GM23338 (cell line): ENCODE results near the gene MAPK13. TPM values are rescaled to one million over a fixed set of nuclear protein-coding genes. Genes with fewer than 3 reads are reported as not detected.

Experiments used
- ATAC-seq: fragments of 200-7000 bp; cut with Tn5 transposase; 3 replicates; pipeline ENCODE4 v1.9.1; 2020
- DNase-seq: peaks from one replicate; pipeline ENCODE4 v3.0.0-alpha.2; 2015; ENCODE audit warnings: low spot score
- H2AFZ ChIP-seq: fragments of 200-600 bp; sonication (generic); 2 replicates; pipeline ENCODE4 v1.8.0; 2016; ENCODE audit warnings: antibody characterized with exemption, mild to moderate bottlenecking, moderate library complexity
- H3F3A ChIP-seq: fragments of 200-600 bp; sonication (generic); replicated peaks from 2 replicates; pipeline ENCODE4 v1.8.0; 2017; ENCODE audit warnings: antibody characterized with exemption, mixed run types, low read depth
- H3K27ac ChIP-seq: fragments of 200-600 bp; sonication (generic); 2 replicates; pipeline ENCODE4 v1.6.1; 2016; ENCODE audit warnings: low read depth
- H3K27me3 ChIP-seq: fragments of 200-600 bp; sonication (generic); 2 replicates; pipeline ENCODE4 v1.8.0; 2016; ENCODE audit warnings: mild to moderate bottlenecking, mixed run types, moderate library complexity; ENCODE audit not compliant: insufficient read depth
- H3K36me3 ChIP-seq: fragments of 200-600 bp; sonication (generic); 2 replicates; pipeline ENCODE4 v1.8.0; 2016; ENCODE audit warnings: mild to moderate bottlenecking; ENCODE audit not compliant: insufficient read depth
- H3K4me1 ChIP-seq: fragments of 200-600 bp; sonication (generic); 2 replicates; pipeline ENCODE4 v1.8.0; 2016; ENCODE audit warnings: mild to moderate bottlenecking, moderate library complexity; ENCODE audit not compliant: insufficient read depth
- H3K4me2 ChIP-seq: fragments of 200-600 bp; sonication (generic); 2 replicates; pipeline ENCODE4 v1.7.1; 2017; ENCODE audit warnings: mixed run types
- H3K4me3 ChIP-seq: fragments of 200-600 bp; sonication (generic); 2 replicates; pipeline ENCODE4 v1.6.1; 2016; ENCODE audit warnings: mixed run types
- H3K79me2 ChIP-seq: fragments of 200-600 bp; sonication (generic); replicated peaks from 2 replicates; pipeline ENCODE4 v1.8.0; 2017; ENCODE audit warnings: mild to moderate bottlenecking; ENCODE audit not compliant: insufficient read depth
- H3K9me2 ChIP-seq: fragments of 200-600 bp; sonication (generic); 2 replicates; pipeline ENCODE4 v1.8.0; 2017; ENCODE audit not compliant: insufficient read depth
- H4K20me1 ChIP-seq: fragments of 200-600 bp; sonication (generic); replicated peaks from 2 replicates; pipeline ENCODE4 v1.8.0; 2017; ENCODE audit warnings: mild to moderate bottlenecking; ENCODE audit not compliant: insufficient read depth
- H3K27ac Mint-ChIP-seq: 2 replicates; pipeline ENCODE4 v1.8.0; 2020; ENCODE audit warnings: inconsistent platforms, mild to moderate bottlenecking, moderate library complexity, mixed read lengths
- H3K27me3 Mint-ChIP-seq: 3 replicates; pipeline ENCODE4 v1.8.0; 2022; ENCODE audit warnings: low read depth, mild to moderate bottlenecking, moderate library complexity, mixed read lengths, inconsistent platforms; ENCODE audit not compliant: insufficient read depth, poor library complexity
- H3K36me3 Mint-ChIP-seq: 3 replicates; pipeline ENCODE4 v1.8.0; 2021; ENCODE audit warnings: low read depth, mild to moderate bottlenecking, inconsistent platforms, moderate library complexity, mixed read lengths
- H3K4me1 Mint-ChIP-seq: 3 replicates; pipeline ENCODE4 v1.8.0; 2020; ENCODE audit warnings: mild to moderate bottlenecking, inconsistent platforms, mixed read lengths
- H3K4me3 Mint-ChIP-seq: 3 replicates; pipeline ENCODE4 v1.8.0; 2021; ENCODE audit warnings: moderate library complexity, mild to moderate bottlenecking, inconsistent platforms, mixed read lengths
- H3K9me3 Mint-ChIP-seq: 3 replicates; pipeline ENCODE4 v1.8.0; 2020; ENCODE audit warnings: moderate library complexity, mild to moderate bottlenecking, inconsistent platforms, mixed read lengths
- ETS1 ChIP-seq: IDR thresholded peaks from 2 replicates; pipeline ENCODE4 v1.6.1; 2016; ENCODE audit warnings: antibody characterized with exemption
- EZH2phosphoT487 ChIP-seq: fragments of 200-600 bp; sonication (generic); IDR thresholded peaks from one replicate; pipeline ENCODE4 v1.8.1; 2018; ENCODE audit warnings: antibody characterized with exemption; ENCODE audit not compliant: unreplicated experiment
- NANOG ChIP-seq: IDR thresholded peaks from 2 replicates; pipeline ENCODE4 v1.6.1; 2016; ENCODE audit warnings: antibody characterized with exemption, borderline replicate concordance
- POLR2AphosphoS5 ChIP-seq: IDR thresholded peaks from 2 replicates; pipeline ENCODE4 v1.6.1; 2016; ENCODE audit warnings: antibody characterized with exemption, low read depth
- REST ChIP-seq: IDR thresholded peaks from one replicate; pipeline ENCODE4 v1.6.1; 2018; ENCODE audit warnings: antibody characterized with exemption; ENCODE audit not compliant: unreplicated experiment
- STAT1 ChIP-seq: IDR thresholded peaks from one replicate; pipeline ENCODE4 v1.6.1; 2016; ENCODE audit warnings: antibody characterized with exemption; ENCODE audit not compliant: unreplicated experiment
- ZNF331 ChIP-seq: fragments of 250-450 bp; sonication (Bioruptor Pico); IDR thresholded peaks from 2 replicates; pipeline ENCODE4 v1.5.0; 2020; ENCODE audit warnings: low read depth, mild to moderate bottlenecking, moderate library complexity
- ZNF462 ChIP-seq: fragments of 250-450 bp; sonication (Bioruptor Pico); IDR thresholded peaks from 2 replicates; pipeline ENCODE4 v1.5.0; 2020; ENCODE audit warnings: mild to moderate bottlenecking, moderate library complexity
- polyA plus RNA-seq: library from polyadenylated mRNA; unstranded; fragments of >200 nt; fragmentation: Nextera tagmentation; extraction: Ambion mirVana; gene quantifications from 2 replicates; pipeline ENCODE4 v1.2.1, GENCODE V29; 2016
- total RNA-seq: library from RNA; depleted of rRNA; stranded (reverse); fragments of >200 nt; shearing (Covaris generic); gene quantifications from 2 replicates; pipeline ENCODE4 v1.2.3, GENCODE V29; 2014

Gene MAPK13
- total and polyA plus RNA-seq, 2 experiments from 2014 or later = 6.3 to 12.3 TPM

- peaks cover 23% of the 10 kb centered on the region for H3K4me1 ChIP-seq
- Mint-ChIP-seq H3K36me3 (no peaks in the 10 kb centered on the region), H3K9me3 (peaks cover 2% of the 10 kb centered on the region; the same call in 1 of the 3 replicates), H3K4me1 (peaks cover 26% of the 10 kb centered on the region), H3K27ac (no peak overlapping the region), H3K27me3 (peaks cover 11% of the 10 kb centered on the region), H3K4me3 (no peak overlapping the region)
- H3K4me3 ChIP-seq = no peak overlapping the region
- no peaks in the 10 kb centered on the region for H3K79me2 ChIP-seq
- ATAC-seq (no peak), DNase-seq (no peak)
- H2AFZ ChIP-seq = no peak overlapping the region
- no peak overlapping the region for H3K27ac ChIP-seq
- H3K4me2 ChIP-seq = no peak overlapping the region
- H3K27me3 ChIP-seq = peaks cover 14% of the 10 kb centered on the region; the same call in 1 of the 2 replicates
- TF ChIP-seq NANOG (no peak), POLR2AphosphoS5 (no peak), EZH2phosphoT487 (no peak), STAT1 (no peak), ZNF462 (CRISPR knock-in tag) (no peak), ZNF331 (no peak)
- H3F3A ChIP-seq = no peaks in the 10 kb centered on the region
- H3K9me2 ChIP-seq = no peaks in the 10 kb centered on the region
- no peaks in the 10 kb centered on the region for H3K36me3 ChIP-seq
- H4K20me1 ChIP-seq = no peaks in the 10 kb centered on the region
These were observed 3.6 kb downstream of the MAPK13 start for GRCh38 chr6:36133912-36134311.

GRCh38 chr6:36135053-36135731, 4.9 kb downstream of the MAPK13 start:
- Mint-ChIP-seq H3K36me3 (no peaks in the 10 kb centered on the region; the same call in 2 of the 3 replicates), H3K27ac (no peak overlapping the region), H3K27me3 (peaks cover 7% of the 10 kb centered on the region), H3K4me1 (peaks cover 28% of the 10 kb centered on the region), H3K9me3 (no peaks in the 10 kb centered on the region), H3K4me3 (no peak overlapping the region)
- H3K27ac ChIP-seq = no peak overlapping the region
- H3K79me2 ChIP-seq = no peaks in the 10 kb centered on the region
- peaks cover 5% of the 10 kb centered on the region; the same call in 1 of the 2 replicates for H3K27me3 ChIP-seq
- 0 out of 2 replicates have a peak, but pooled peaks cover 4% of the 10 kb centered on the region for H3F3A ChIP-seq
- ATAC-seq = no peak
- H3K9me2 ChIP-seq = no peaks in the 10 kb centered on the region
- H2AFZ ChIP-seq = no peak overlapping the region
- no peak overlapping the region for H3K4me2 ChIP-seq
- H3K4me1 ChIP-seq = peaks cover 30% of the 10 kb centered on the region
- H3K36me3 ChIP-seq = no peaks in the 10 kb centered on the region
- no peak for DNase-seq
- no peak overlapping the region for H3K4me3 ChIP-seq
- H4K20me1 ChIP-seq = no peaks in the 10 kb centered on the region
- TF ChIP-seq REST (no peak), EZH2phosphoT487 (no peak), NANOG (no peak), POLR2AphosphoS5 (no peak), ETS1 (no peak)
